Liver (tissue), 9 donors: ENCODE measurements around the gene PLCB2. TPM values are rescaled to one million over a fixed set of nuclear protein-coding genes. Genes with fewer than 3 reads are reported as not detected.

Source experiments
- DNase-seq: peaks from one replicate; pipeline ENCODE4 v3.0.0-alpha.2; 2017; ENCODE audit warnings: low spot score
- H3K27ac ChIP-seq, 2 donors: one replicate each; pipeline ENCODE4 v1.7.0; 2013; ENCODE audit warnings: inconsistent platforms in 2 of 2, low read length in 2 of 2, control low read depth in 1 of 2, low read depth in 1 of 2, mild to moderate bottlenecking in 1 of 2
- H3K27me3 ChIP-seq, 4 donors: one replicate each; pipeline versions ENCODE4 v1.6.1 to v1.7.0; 2013; ENCODE audit warnings: low read length in 3 of 4, inconsistent platforms in 1 of 4, mild to moderate bottlenecking in 1 of 4, moderate library complexity in 1 of 4; ENCODE audit not compliant: control insufficient read depth in 4 of 4, insufficient read depth in 4 of 4
- H3K36me3 ChIP-seq, 4 donors: one replicate each; pipeline versions ENCODE4 v1.6.1 to v1.7.0; 2013; ENCODE audit warnings: low read length in 3 of 4, mild to moderate bottlenecking in 3 of 4, low read depth in 1 of 4, moderate library complexity in 1 of 4; ENCODE audit not compliant: control insufficient read depth in 4 of 4, insufficient read depth in 3 of 4
- H3K4me1 ChIP-seq, 4 donors: one replicate each; pipeline versions ENCODE4 v1.6.1 to v1.7.0; 2013; ENCODE audit warnings: low read length in 3 of 4, mild to moderate bottlenecking in 3 of 4, moderate library complexity in 1 of 4; ENCODE audit not compliant: control insufficient read depth in 4 of 4, insufficient read depth in 4 of 4
- H3K4me3 ChIP-seq, 3 donors: one replicate each; pipeline versions ENCODE4 v1.6.1 to v1.7.0; 2013; ENCODE audit warnings: low read length in 3 of 3, control low read depth in 1 of 3, low read depth in 1 of 3, mild to moderate bottlenecking in 1 of 3
- H3K9ac ChIP-seq, 2 donors: one replicate each; pipeline ENCODE4 v1.7.0; 2013; ENCODE audit warnings: low read length in 2 of 2, mild to moderate bottlenecking in 2 of 2, moderate library complexity in 2 of 2, control low read depth in 1 of 2, low read depth in 1 of 2
- H3K9me3 ChIP-seq, 4 donors: one replicate each; pipeline versions ENCODE4 v1.6.1 to v1.7.0; 2013; ENCODE audit warnings: low read length in 3 of 4; ENCODE audit not compliant: control insufficient read depth in 4 of 4
- ATF3 ChIP-seq: IDR thresholded peaks from 2 replicates; pipeline ENCODE4 v1.6.1; 2016; ENCODE audit warnings: antibody characterized with exemption
- EGR1 ChIP-seq, 2 donors: IDR thresholded peaks; 2 replicates each; pipeline ENCODE4 v1.6.1; 2016 to 2018; ENCODE audit warnings: antibody characterized with exemption in 2 of 2, low read depth in 2 of 2
- FOXA1 ChIP-seq: IDR thresholded peaks from 2 replicates; pipeline ENCODE4 v1.6.1; 2016; ENCODE audit warnings: antibody characterized with exemption
- FOXA2 ChIP-seq: IDR thresholded peaks from 2 replicates; pipeline ENCODE4 v1.6.1; 2016; ENCODE audit warnings: antibody characterized with exemption
- HNF4A ChIP-seq, 2 donors: conservative IDR thresholded peaks; 2 replicates each; pipeline ENCODE4 v1.6.1; 2016; ENCODE audit warnings: antibody characterized with exemption in 2 of 2, mild to moderate bottlenecking in 2 of 2
- HNF4G ChIP-seq: IDR thresholded peaks from 2 replicates; pipeline ENCODE4 v1.6.1; 2016; ENCODE audit warnings: antibody characterized with exemption
- JUND ChIP-seq, 2 donors: IDR thresholded peaks; 2 replicates each; pipeline ENCODE4 v1.6.1; 2016; ENCODE audit warnings: antibody characterized with exemption in 2 of 2
- NR2F2 ChIP-seq: IDR thresholded peaks from 2 replicates; pipeline ENCODE4 v1.6.1; 2016; ENCODE audit warnings: antibody characterized with exemption
- RAD21 ChIP-seq, 2 donors: IDR thresholded peaks; 2 replicates each; pipeline ENCODE4 v1.6.1; 2016; ENCODE audit warnings: antibody characterized with exemption in 2 of 2, mild to moderate bottlenecking in 2 of 2
- REST ChIP-seq: IDR thresholded peaks from 2 replicates; pipeline ENCODE4 v1.6.1; 2016; ENCODE audit warnings: antibody characterized with exemption, mild to moderate bottlenecking
- RXRA ChIP-seq, 2 donors: IDR thresholded peaks; 2 replicates each; pipeline ENCODE4 v1.6.1; 2017 to 2018; ENCODE audit warnings: antibody characterized with exemption in 2 of 2, mild to moderate bottlenecking in 1 of 2
- SP1 ChIP-seq: IDR thresholded peaks from 2 replicates; pipeline ENCODE4 v1.6.1; 2018; ENCODE audit warnings: antibody characterized with exemption, mild to moderate bottlenecking
- TAF1 ChIP-seq: conservative IDR thresholded peaks from 2 replicates; pipeline ENCODE4 v1.6.1; 2016; ENCODE audit warnings: antibody characterized with exemption, mild to moderate bottlenecking
- ZBTB33 ChIP-seq: IDR thresholded peaks from 2 replicates; pipeline ENCODE4 v1.6.1; 2016; ENCODE audit warnings: antibody characterized with exemption
- WGBS: extraction: QIAGEN DNeasy Blood & Tissue Kit; methylation state at CpG from one replicate; pipeline ENCODE4 v1.1.7; 2013; 5-methylcytosine and 5-hydroxymethylcytosine counted together
- polyA plus RNA-seq, 2 donors: library from polyadenylated mRNA; stranded (reverse) in 1 of 2; unstranded in 1 of 2; fragments of 200-250 nt in 1 of 2; fragments of >200 nt in 1 of 2; fragmentation: Nextera tagmentation in 1 of 2; extraction: Ambion mirVana in 1 of 2; gene quantifications; one replicate each; pipeline versions ENCODE4 v1.2.1 to v1.2.3, GENCODE V29; 2013 to 2015
- total RNA-seq, 2 donors: library from RNA; depleted of rRNA; stranded (reverse); fragments of >200 nt; gene quantifications; one replicate each; pipeline ENCODE4 v1.2.3, GENCODE V29; 2014
- donor health status: healthy.
- donor health status: healthy.
- donor health status: healthy.
- donor health status: healthy.
- donor health status: healthy.

The PLCB2 gene
- total and polyA plus RNA-seq, 4 donors: 2.1 to 13.3 (median 7.6) TPM

GRCh38 chr15:40270246-40270995 lies 37.3 kb downstream of the PLCB2 start:
- WGBS: 83% methylated on average over 11 of the region's 11 CpGs
- Histone ChIP-seq H3K27ac (no peak overlapping the region), H3K4me3 (no peak overlapping the region), H3K36me3 (no peaks in the 10 kb centered on the region), H3K9ac (no peak overlapping the region), H3K4me1 (peaks cover 7 to 15% (median 10%) of the 10 kb centered on the region in 4 donors), H3K27me3 (no peaks in the 10 kb centered on the region), H3K9me3 (no peaks in the 10 kb centered on the region)
- DNase-seq: no peak
- TF ChIP-seq HNF4G (no peak), NR2F2 (no peak), SP1 (no peak), RXRA (IDR thresholded peaks at IDR 0.05) (no peak), RAD21 (IDR thresholded peaks at IDR 0.05) (no peak)

DNA sequence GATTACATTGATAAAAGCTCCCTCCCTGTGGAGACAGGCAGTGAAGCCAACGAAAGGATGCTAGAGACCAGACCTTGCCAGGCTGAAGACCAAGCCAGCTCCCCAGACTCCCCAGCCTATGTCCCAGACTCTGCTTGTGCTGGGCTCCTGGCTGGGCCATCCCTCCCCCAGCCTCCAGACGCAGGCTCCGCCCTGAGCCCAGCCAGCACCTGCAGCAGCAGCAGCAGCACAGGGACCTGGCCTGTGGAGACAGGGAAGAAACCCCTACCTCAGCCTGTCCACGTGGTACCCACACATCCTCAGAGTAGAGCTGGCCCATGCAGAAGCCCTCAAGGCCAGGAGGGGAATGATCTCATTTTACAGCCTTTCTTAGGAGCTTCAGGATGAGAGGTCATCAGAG lies 38.1 kb downstream of the PLCB2 start:
- 92% methylated on average over 4 of the region's 4 CpGs for WGBS
- no peaks in the 10 kb centered on the region for H3K9me3 ChIP-seq
- DNase-seq: no peak
- TF ChIP-seq HNF4A (conservative IDR thresholded peaks at IDR 0.05) (no peak), EGR1 (IDR thresholded peaks at IDR 0.05; ENCODE audit: low read depth in 2 of 2) (no peak), HNF4G (no peak), RXRA (IDR thresholded peaks at IDR 0.05) (no peak), FOXA2 (no peak), NR2F2 (no peak), ZBTB33 (no peak), FOXA1 (no peak), REST (no peak), SP1 (no peak), JUND (IDR thresholded peaks at IDR 0.05) (no peak)
- H3K27ac ChIP-seq: no peak overlapping the region
- H3K27me3 ChIP-seq: no peaks in the 10 kb centered on the region
- peaks cover 7 to 15% (median 10%) of the 10 kb centered on the region in 4 donors for H3K4me1 ChIP-seq
- no peak overlapping the region for H3K9ac ChIP-seq
- no peaks in the 10 kb centered on the region for H3K36me3 ChIP-seq
- H3K4me3 ChIP-seq: no peak overlapping the region

DNA sequence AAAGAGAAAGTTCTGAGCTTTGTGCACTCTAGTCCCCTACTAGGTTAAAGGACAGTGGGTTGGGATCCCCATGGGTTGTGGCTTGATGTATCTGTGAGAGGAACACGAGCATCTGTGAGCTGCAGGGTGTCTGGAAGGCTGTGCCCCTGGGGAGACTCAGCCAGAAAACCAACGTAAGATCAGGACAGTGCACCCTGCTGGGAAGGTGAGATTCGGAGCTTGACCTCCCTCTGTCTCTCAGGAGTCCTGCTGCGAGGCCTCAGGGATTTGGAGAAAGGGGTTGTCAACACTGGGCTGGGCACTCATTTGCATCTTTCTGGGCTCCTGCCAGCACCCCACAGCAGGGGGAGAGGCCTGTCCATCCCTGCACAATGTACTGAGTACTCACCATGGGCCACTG lies 40.1 kb downstream of the PLCB2 start:
- TF ChIP-seq SP1 (no peak), HNF4G (no peak), RXRA (IDR thresholded peaks at IDR 0.05) (no peak), JUND (IDR thresholded peaks at IDR 0.05) (no peak), TAF1 (no peak), ATF3 (no peak), HNF4A (conservative IDR thresholded peaks at IDR 0.05) (no peak), FOXA1 (no peak)
- DNase-seq: no peak
- Histone ChIP-seq H3K9me3 (no peaks in the 10 kb centered on the region), H3K27ac (no peak overlapping the region), H3K4me1 (peaks cover 7 to 15% (median 10%) of the 10 kb centered on the region in 4 donors), H3K9ac (no peak overlapping the region), H3K4me3 (no peak overlapping the region), H3K36me3 (no peaks in the 10 kb centered on the region), H3K27me3 (no peaks in the 10 kb centered on the region)
- WGBS: 90% methylated on average over 4 of the region's 4 CpGs
